ENCODE measurements around the gene PPP3CB.
A peak's percentile ranks its signal among the peaks of the same experiment; 100 is the strongest.

Gene PPP3CB

DNA sequence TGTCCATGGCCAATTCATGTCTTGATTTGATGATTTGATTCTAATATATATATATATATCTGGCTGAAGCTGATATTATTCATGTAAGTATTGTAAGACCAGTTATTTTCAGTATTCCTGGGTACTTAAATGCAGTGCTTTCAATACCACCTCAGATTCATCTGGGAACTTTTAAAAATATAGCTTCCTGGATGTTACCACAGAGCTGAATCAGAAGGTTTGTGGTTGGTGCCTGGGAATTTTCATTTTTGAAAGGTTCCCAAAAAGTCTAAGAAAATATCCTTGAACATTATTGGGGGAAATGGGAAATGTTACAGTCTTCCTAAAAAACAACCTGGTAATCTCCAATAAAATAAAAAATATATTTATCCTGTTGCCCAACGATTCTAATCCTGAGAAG, 10.7 kb upstream of the PPP3CB start:
- Histone ChIP-seq H3K9ac (ENCODE audit: low read length) (no peak overlapping the region), H3K36me3 (ENCODE audit: control insufficient read depth, insufficient read depth, low read length, severe bottlenecking) (peaks cover 16% of the 10 kb centered on the region), H3K4me1 (ENCODE audit: control insufficient read depth, insufficient read depth, low read length) (peaks cover 6% of the 10 kb centered on the region), H3K4me3 (ENCODE audit: low read length) (no peak overlapping the region), H3K27me3 (replicated peaks; ENCODE audit: control insufficient read depth, insufficient read depth, low read length) (no peaks in the 10 kb centered on the region), H3K9me3 (ENCODE audit: control insufficient read depth, low read length) (no peaks in the 10 kb centered on the region)
- no peak for DNase-seq (ENCODE audit: low read depth)

DNA sequence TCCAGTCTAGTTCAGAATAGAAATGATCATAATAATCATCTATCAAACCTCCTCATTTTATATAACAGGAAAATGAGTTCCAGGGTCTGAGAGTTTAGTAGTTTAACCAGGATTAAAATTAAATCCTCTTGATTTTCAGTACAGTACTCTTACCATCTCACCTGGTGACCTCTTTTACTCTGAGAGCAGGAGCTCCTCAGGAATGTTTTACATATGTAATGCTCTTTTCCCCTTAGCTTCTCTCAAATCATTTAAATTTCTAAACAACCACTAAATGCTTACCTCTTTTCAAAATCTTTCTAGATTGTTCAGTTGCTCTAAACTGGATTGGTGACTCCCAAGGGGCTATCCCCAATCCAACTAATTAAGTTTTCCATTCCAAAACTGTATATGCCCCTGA, 10.2 kb upstream of the PPP3CB start:
- Histone ChIP-seq H3K4me3 (ENCODE audit: low read length) (no peak overlapping the region), H3K4me1 (ENCODE audit: control insufficient read depth, insufficient read depth, low read length) (peaks cover 6% of the 10 kb centered on the region), H3K9me3 (ENCODE audit: control insufficient read depth, low read length) (no peaks in the 10 kb centered on the region), H3K27me3 (replicated peaks; ENCODE audit: control insufficient read depth, insufficient read depth, low read length) (no peaks in the 10 kb centered on the region), H3K36me3 (ENCODE audit: control insufficient read depth, insufficient read depth, low read length, severe bottlenecking) (peaks cover 16% of the 10 kb centered on the region), H3K9ac (ENCODE audit: low read length) (no peak overlapping the region)
- no peak for DNase-seq (ENCODE audit: low read depth)

DNA sequence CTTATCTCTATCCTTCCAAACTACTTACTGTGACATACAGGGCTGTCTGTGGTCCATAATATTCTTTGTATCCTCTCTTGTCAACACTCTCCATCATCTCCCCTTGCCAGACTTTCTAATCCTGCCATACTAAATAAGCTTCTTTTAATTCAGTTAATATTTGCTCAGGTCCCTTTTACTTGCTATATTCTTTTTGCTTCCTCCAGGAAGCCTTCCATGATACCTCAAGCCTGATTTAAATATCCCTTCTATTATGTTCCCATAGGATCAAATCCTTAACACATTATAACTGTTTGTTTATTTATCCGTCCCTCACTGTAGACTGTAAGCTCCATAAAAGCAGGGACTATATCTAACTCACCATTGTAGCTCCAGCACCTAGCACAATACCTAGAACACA, 7.2 kb upstream of the PPP3CB start:
- H3K4me1 ChIP-seq (ENCODE audit: control insufficient read depth, insufficient read depth, low read length), result peaks cover 6% of the 10 kb centered on the region
- peaks cover 16% of the 10 kb centered on the region for H3K36me3 ChIP-seq (ENCODE audit: control insufficient read depth, insufficient read depth, low read length, severe bottlenecking)
- H3K9ac ChIP-seq (ENCODE audit: low read length), result no peak overlapping the region
- no peak overlapping the region for H3K4me3 ChIP-seq (ENCODE audit: low read length)
- H3K27me3 ChIP-seq (replicated peaks; ENCODE audit: control insufficient read depth, insufficient read depth, low read length), result no peaks in the 10 kb centered on the region
- no peak for DNase-seq (ENCODE audit: low read depth)
- no peaks in the 10 kb centered on the region for H3K9me3 ChIP-seq (ENCODE audit: control insufficient read depth, low read length)

DNA sequence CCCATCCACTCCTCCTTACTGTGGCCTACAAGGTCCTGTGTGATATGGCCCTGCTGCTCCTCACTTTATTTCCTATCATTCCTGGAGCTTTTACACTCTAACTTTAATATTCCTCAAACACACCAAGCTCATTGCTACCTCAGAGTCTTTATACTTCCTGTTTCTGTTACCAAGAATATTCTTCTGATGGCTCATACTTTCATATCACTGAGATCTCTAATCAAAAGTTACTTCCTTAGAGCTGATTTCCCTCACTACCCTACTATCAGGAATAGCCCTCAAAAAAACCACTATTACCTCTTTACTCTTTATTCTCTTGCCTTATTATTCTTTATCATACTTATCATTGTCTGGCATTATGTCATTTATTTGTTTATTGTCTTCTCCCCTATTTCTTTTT, 5.8 kb upstream of the PPP3CB start:
- Histone ChIP-seq H3K9me3 (ENCODE audit: control insufficient read depth, low read length) (no peaks in the 10 kb centered on the region), H3K27me3 (replicated peaks; ENCODE audit: control insufficient read depth, insufficient read depth, low read length) (no peaks in the 10 kb centered on the region), H3K4me3 (ENCODE audit: low read length) (no peak overlapping the region), H3K36me3 (ENCODE audit: control insufficient read depth, insufficient read depth, low read length, severe bottlenecking) (peaks cover 16% of the 10 kb centered on the region), H3K9ac (ENCODE audit: low read length) (no peak overlapping the region), H3K4me1 (ENCODE audit: control insufficient read depth, insufficient read depth, low read length) (peaks cover 8% of the 10 kb centered on the region)
- no peak for DNase-seq (ENCODE audit: low read depth)

DNA sequence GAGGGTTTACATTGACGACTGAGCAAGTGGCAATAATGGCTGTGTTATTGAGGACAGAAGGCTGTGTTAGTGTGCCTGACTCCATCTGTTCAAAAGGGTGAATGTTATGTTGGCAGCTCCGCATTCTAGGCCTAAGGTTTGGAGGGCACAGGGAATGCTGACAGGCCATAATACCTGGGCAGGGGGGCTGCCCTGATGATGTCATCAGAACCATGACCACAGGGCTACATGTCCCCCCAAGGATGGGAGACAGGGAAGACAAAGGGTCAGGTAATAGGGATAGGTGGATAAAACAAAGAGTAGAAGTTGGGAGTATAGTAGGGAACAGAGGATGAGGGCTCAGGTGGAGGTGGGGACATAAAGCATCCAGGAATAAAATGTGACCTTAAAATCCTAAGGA, 1.8 kb upstream of the PPP3CB start:
- no peaks in the 10 kb centered on the region for H3K27me3 ChIP-seq (replicated peaks; ENCODE audit: control insufficient read depth, insufficient read depth, low read length)
- no peak overlapping the region for H3K4me3 ChIP-seq (ENCODE audit: low read length)
- no peaks in the 10 kb centered on the region for H3K9me3 ChIP-seq (ENCODE audit: control insufficient read depth, low read length)
- H3K36me3 ChIP-seq (ENCODE audit: control insufficient read depth, insufficient read depth, low read length, severe bottlenecking), result no peaks in the 10 kb centered on the region
- H3K9ac ChIP-seq (ENCODE audit: low read length), result no peak overlapping the region
- H3K4me1 ChIP-seq (ENCODE audit: control insufficient read depth, insufficient read depth, low read length), result peaks cover 29% of the 10 kb centered on the region
- no peak for DNase-seq (ENCODE audit: low read depth)

DNA sequence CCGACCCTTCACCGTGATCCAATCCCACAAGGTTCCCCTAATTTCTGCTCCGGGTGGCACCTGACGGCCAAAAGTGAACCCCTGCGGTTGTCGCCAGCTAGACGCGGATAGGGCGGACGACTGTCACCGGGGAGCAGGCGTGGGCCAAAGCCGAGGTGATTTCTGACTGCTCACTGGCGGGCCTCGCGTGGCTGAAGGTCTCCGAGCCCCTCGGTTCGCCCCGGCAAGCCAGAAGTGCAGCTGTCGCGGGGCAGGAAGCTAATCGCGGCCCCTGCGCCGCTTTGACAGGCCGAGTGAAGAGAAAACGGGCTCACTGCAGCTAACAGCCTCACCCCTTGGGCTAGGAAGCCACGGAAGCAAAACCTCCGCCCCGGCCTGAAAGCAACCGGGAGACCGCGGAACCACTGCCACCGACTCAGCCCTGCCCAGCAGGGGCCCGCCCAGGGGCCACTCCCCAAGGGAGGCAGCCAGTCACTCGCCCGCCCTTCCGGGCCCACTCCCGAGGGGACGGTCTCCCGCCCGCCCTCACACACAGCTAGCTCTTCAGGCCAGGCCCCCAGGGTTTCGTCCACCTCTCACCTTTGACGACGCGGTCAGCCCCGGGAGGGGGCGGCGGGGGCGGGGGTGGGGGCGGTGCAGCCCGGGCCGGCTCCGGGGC, 469 bp downstream of the PPP3CB start:
- peak; percentile 80 for DNase-seq (ENCODE audit: low read depth)
- Histone ChIP-seq H3K27me3 (replicated peaks; ENCODE audit: control insufficient read depth, insufficient read depth, low read length) (no peaks in the 10 kb centered on the region), H3K9ac (ENCODE audit: low read length) (peak overlapping the region; percentile 100), H3K4me1 (ENCODE audit: control insufficient read depth, insufficient read depth, low read length) (peaks cover 34% of the 10 kb centered on the region), H3K36me3 (ENCODE audit: control insufficient read depth, insufficient read depth, low read length, severe bottlenecking) (peaks cover 3% of the 10 kb centered on the region), H3K4me3 (ENCODE audit: low read length) (peak overlapping the region; percentile 99), H3K9me3 (ENCODE audit: control insufficient read depth, low read length) (no peaks in the 10 kb centered on the region)

DNA sequence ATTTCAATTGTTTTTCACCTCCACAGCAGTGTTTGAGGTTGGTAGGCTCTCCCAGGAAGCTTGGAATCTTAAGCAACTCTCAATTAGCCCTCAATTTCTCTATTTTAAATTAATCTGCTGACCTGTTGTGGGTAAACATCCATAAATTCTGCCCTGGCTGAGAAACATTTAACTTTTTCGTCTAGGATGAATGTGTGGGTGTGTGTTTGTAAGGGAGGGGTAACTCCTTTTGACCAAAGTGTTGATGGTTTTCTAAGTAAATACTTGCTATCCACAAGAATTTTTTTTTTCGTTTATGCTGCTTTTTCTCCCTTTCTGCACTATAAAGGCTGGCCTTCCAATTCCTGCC, 973 bp downstream of the PPP3CB start:
- peaks cover 3% of the 10 kb centered on the region for H3K36me3 ChIP-seq (ENCODE audit: control insufficient read depth, insufficient read depth, low read length, severe bottlenecking)
- no peaks in the 10 kb centered on the region for H3K27me3 ChIP-seq (replicated peaks; ENCODE audit: control insufficient read depth, insufficient read depth, low read length)
- no peaks in the 10 kb centered on the region for H3K9me3 ChIP-seq (ENCODE audit: control insufficient read depth, low read length)
- H3K9ac ChIP-seq (ENCODE audit: low read length), result peak overlapping the region; percentile 100
- no peak for DNase-seq (ENCODE audit: low read depth)
- peak overlapping the region; percentile 99 for H3K4me3 ChIP-seq (ENCODE audit: low read length)
- peaks cover 34% of the 10 kb centered on the region for H3K4me1 ChIP-seq (ENCODE audit: control insufficient read depth, insufficient read depth, low read length)

DNA sequence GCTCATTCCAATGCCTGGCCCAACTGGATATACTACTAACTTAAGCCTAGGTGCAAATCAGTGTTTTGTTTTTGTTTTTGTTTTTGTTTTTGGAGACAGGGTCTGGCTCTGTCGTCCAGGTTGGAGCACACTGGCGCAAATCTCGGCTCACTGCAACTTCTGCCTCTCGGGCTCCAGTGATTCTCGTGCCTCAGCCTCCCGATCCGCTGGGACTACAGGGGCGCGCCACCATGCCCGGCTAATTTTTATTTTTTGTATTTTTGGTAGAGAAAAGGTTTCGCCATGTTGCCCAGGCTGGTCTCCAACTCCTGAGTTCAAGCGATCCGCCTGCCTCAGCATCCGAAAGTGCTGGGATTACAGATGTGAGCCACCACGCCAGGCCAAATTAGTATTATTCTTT, 1.6 kb downstream of the PPP3CB start:
- peak overlapping the region; percentile 99 for H3K4me3 ChIP-seq (ENCODE audit: low read length)
- peaks cover 34% of the 10 kb centered on the region for H3K4me1 ChIP-seq (ENCODE audit: control insufficient read depth, insufficient read depth, low read length)
- no peak for DNase-seq (ENCODE audit: low read depth)

DNA sequence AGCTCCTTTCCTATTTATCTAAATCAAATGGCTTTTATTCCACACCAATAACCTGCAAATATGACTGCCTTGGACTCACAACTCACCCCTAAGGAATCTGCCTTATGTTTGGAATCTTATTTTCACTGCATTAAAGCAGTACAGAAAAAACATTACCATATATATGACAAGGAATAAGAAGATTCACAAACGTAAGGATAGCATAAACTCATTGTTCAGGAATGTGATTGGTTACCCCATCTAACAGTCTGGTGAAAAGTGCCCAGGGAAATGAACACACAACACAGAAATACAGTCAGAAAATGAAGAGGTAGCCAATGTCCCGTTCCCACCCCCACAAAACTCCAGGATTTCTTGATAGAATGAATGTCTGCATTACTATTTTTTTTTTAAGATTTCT, 2.0 kb downstream of the PPP3CB start:
- peak; percentile 55 for DNase-seq (ENCODE audit: low read depth)
- peaks cover 3% of the 10 kb centered on the region for H3K36me3 ChIP-seq (ENCODE audit: control insufficient read depth, insufficient read depth, low read length, severe bottlenecking)
- H3K27me3 ChIP-seq (replicated peaks; ENCODE audit: control insufficient read depth, insufficient read depth, low read length), result no peaks in the 10 kb centered on the region
- H3K4me3 ChIP-seq (ENCODE audit: low read length), result peak overlapping the region; percentile 99
- peak overlapping the region; percentile 100 for H3K9ac ChIP-seq (ENCODE audit: low read length)
- no peaks in the 10 kb centered on the region for H3K9me3 ChIP-seq (ENCODE audit: control insufficient read depth, low read length)
- H3K4me1 ChIP-seq (ENCODE audit: control insufficient read depth, insufficient read depth, low read length), result peaks cover 34% of the 10 kb centered on the region

More for the DNA sequence above, 1.6 kb downstream of the PPP3CB start:
- H3K36me3 ChIP-seq (ENCODE audit: control insufficient read depth, insufficient read depth, low read length, severe bottlenecking), result peaks cover 3% of the 10 kb centered on the region
- H3K9me3 ChIP-seq (ENCODE audit: control insufficient read depth, low read length), result no peaks in the 10 kb centered on the region
- H3K9ac ChIP-seq (ENCODE audit: low read length), result peak overlapping the region; percentile 100
- H3K27me3 ChIP-seq (replicated peaks; ENCODE audit: control insufficient read depth, insufficient read depth, low read length), result no peaks in the 10 kb centered on the region

DNA sequence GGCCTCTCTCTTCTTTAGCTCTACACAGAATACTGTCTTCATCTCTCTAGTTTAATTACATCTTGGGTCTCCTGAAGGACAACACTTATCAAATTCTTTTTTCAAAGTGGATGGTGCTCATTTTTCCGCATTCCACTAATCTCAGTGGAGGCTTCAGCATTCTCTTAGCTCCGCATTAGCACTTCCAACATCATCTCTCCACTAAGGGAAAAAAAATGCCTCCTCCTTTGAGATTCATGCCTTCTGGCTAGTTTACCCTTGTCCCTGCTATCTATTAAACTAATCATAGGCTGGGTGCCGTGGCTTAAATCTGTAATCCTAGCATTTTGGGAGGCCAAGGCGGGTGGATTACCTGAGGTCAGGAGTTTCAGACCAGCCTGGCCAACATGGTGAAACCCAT, 9.2 kb downstream of the PPP3CB start:
- Histone ChIP-seq H3K4me3 (ENCODE audit: low read length) (no peak overlapping the region), H3K27me3 (replicated peaks; ENCODE audit: control insufficient read depth, insufficient read depth, low read length) (no peaks in the 10 kb centered on the region), H3K36me3 (ENCODE audit: control insufficient read depth, insufficient read depth, low read length, severe bottlenecking) (peaks cover 12% of the 10 kb centered on the region), H3K4me1 (ENCODE audit: control insufficient read depth, insufficient read depth, low read length) (no peaks in the 10 kb centered on the region), H3K9me3 (ENCODE audit: control insufficient read depth, low read length) (no peaks in the 10 kb centered on the region), H3K9ac (ENCODE audit: low read length) (no peak overlapping the region)
- no peak for DNase-seq (ENCODE audit: low read depth)

DNA sequence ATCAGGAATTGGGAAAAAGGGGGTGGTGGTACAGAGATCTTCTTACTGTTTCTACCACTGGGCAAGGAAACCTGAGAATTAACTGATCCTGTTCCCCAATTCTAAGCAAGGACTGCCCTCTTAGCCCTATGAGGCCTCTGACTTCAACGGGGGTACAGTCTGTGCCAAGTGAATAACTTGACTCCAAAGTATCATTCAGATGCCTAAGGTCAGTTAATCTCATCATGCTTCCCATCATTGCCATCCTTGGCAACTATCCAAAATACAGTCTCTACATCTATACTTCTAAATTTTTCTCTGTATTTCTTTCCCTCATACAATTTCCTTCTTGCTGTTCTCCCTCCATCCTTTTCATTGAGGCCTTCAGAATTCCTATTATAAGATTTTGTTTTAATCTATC, 10.5 kb downstream of the PPP3CB start:
- Histone ChIP-seq H3K27me3 (replicated peaks; ENCODE audit: control insufficient read depth, insufficient read depth, low read length) (no peaks in the 10 kb centered on the region), H3K4me1 (ENCODE audit: control insufficient read depth, insufficient read depth, low read length) (no peaks in the 10 kb centered on the region), H3K9ac (ENCODE audit: low read length) (no peak overlapping the region), H3K9me3 (ENCODE audit: control insufficient read depth, low read length) (no peaks in the 10 kb centered on the region), H3K36me3 (ENCODE audit: control insufficient read depth, insufficient read depth, low read length, severe bottlenecking) (peaks cover 9% of the 10 kb centered on the region), H3K4me3 (ENCODE audit: low read length) (no peak overlapping the region)
- no peak for DNase-seq (ENCODE audit: low read depth)

DNA sequence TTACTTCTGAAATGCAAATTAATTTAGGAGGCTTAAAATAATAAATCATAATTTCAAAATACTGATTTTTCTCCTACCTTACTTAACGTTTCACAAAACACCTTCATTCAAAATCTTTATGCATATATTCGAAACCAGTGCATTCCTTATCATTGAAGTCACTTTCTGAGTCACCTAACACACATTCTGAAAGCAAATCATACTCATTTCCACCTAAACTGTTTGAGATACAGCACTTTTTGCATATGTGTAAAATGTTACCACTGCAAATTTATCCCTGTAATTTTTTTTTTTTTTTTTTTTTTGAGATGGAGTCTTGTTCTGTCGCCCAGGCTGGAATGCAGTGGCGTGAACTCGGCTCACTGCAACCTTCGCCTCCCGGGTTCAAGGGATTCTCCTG, 15.7 kb downstream of the PPP3CB start:
- no peak overlapping the region for H3K4me3 ChIP-seq (ENCODE audit: low read length)
- peaks cover 51% of the 10 kb centered on the region for H3K36me3 ChIP-seq (ENCODE audit: control insufficient read depth, insufficient read depth, low read length, severe bottlenecking)
- H3K27me3 ChIP-seq (replicated peaks; ENCODE audit: control insufficient read depth, insufficient read depth, low read length), result no peaks in the 10 kb centered on the region
- H3K4me1 ChIP-seq (ENCODE audit: control insufficient read depth, insufficient read depth, low read length), result no peaks in the 10 kb centered on the region
- peak; percentile 34 for DNase-seq (ENCODE audit: low read depth)
- H3K9me3 ChIP-seq (ENCODE audit: control insufficient read depth, low read length), result no peaks in the 10 kb centered on the region
- H3K9ac ChIP-seq (ENCODE audit: low read length), result no peak overlapping the region
